ENCODE measurements around the gene MCCC1.

DNA sequence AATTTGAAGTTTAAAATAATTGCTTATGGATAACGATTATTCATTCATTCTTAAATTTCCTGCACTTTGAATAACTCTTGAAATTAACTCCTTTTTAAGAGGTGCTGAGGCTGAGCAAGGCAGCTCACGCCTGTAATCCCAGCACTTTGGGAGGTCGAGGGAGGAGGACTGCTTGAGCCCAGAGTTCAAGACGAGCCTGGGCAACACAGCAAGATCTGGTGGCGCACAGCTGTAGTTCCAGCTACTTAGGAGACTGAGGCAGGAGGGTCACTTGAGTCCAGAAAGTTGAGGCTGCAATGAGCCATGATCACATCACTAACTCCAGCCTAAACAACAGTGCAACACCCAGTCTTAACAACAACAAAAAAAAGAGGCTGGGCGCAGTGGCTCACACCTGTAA lies 126.9 kb downstream of the MCCC1 start:
- TF ChIP-seq, protein P1, sequence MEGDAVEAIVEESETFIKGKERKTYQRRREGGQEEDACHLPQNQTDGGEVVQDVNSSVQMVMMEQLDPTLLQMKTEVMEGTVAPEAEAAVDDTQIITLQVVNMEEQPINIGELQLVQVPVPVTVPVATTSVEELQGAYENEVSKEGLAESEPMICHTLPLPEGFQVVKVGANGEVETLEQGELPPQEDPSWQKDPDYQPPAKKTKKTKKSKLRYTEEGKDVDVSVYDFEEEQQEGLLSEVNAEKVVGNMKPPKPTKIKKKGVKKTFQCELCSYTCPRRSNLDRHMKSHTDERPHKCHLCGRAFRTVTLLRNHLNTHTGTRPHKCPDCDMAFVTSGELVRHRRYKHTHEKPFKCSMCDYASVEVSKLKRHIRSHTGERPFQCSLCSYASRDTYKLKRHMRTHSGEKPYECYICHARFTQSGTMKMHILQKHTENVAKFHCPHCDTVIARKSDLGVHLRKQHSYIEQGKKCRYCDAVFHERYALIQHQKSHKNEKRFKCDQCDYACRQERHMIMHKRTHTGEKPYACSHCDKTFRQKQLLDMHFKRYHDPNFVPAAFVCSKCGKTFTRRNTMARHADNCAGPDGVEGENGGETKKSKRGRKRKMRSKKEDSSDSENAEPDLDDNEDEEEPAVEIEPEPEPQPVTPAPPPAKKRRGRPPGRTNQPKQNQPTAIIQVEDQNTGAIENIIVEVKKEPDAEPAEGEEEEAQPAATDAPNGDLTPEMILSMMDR (IDR thresholded peaks at IDR 0.05), result no peak
- no peak for TF ChIP-seq POLR2A (IDR thresholded peaks at IDR 0.05)
